Left colon (tissue), 2 donors: Measurements from ENCODE around the gene RAB24. TPM values are rescaled to one million over a fixed set of nuclear protein-coding genes. Genes with fewer than 3 reads are reported as not detected.
"Not testable (repeated sequence)": the region's sequence is repeated elsewhere in the genome, so short reads cannot be mapped to it uniquely, and the experiment has no call there.

Experiments
- ATAC-seq: fragments of 200-7000 bp; cut with Tn5 transposase; one replicate; pipeline ENCODE4 v1.9.1; 2020; ENCODE audit warnings: mild to moderate bottlenecking, moderate library complexity
- DNase-seq, 2 donors: peaks; one replicate each; pipeline ENCODE4 v3.0.0-alpha.2; 2020
- intact Hi-C, 2 donors: fragments of 100-400 bp; cut with DNase I in 1 of 2; cut with micrococcal nuclease in 1 of 2; formaldehyde crosslinking; loops; one replicate each; pipeline versions ENCODE4 v1.11.2 to v1.14.0; 2022; cut with DNase I, micrococcal nuclease
- total RNA-seq, 2 donors: library from RNA; stranded (reverse); fragmentation: NEBNext Ultra II Directional; extraction: Animal tissue kit (Norgen Biotek cat#: 25700); gene quantifications; one replicate each; pipeline ENCODE4 v1.2.1, GENCODE V29; 2021
- donor health status: DM: no; HTN: no; CAD: no.
- donor health status: DM: yes; HTN: yes; CAD: no.

The RAB24 gene
- total RNA-seq, 2 donors from 2014 or later: 30.4 to 34.5 TPM

DNA sequence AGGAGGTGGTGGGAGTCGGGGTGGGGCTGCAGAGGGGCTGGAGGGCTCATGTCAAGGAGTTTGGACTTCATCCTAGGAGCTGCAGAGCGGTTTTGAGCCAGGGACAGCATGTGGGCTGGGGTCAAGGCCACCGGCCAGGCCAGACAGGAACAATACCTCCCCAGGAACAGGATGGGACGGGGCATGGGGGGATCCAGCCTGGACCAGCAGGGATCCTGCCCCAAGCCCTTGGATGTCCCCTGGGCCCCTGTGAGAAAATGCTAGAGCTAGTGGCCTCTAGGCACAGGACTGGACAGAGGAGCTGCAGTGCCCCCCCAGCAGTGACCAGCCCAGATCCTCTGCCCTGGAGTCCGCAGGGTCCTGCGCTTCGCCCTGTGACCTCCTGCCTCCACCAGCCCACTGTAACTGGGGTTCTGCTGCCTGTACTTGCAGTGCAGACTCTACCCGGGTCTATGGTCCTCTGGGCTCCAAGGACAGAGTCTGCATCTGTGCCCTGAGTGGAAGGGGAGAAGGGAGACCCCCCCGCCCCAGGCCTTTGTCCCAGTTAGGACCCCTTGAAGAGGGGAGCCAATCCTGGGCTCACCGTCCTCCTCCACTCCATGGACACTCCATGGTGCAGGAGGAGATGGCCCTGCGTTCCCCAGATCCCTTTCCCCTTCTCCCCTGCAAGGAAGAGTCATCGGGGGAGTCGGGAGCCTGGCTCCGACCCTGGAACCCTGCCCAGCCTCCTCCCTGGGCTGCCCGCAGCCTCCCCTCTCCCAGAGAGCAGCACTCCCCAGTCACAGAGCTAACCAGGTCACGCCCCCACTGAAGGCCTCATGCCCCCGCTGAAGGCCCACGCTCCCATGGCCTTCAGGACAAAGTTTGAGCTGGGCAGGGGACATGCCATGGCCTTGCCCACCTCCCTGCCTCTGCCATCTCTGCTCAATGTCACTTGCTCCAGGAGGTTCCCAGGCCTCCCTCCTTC is 11.1 kb upstream of the RAB24 start:
- intact Hi-C loops: loop anchor here in 1 of 2 donors (5.0 to 10.0 kb wide), 2 partner anchors 50 to 138 kb away; no protein-coding TSS in a partner anchor
- DNase-seq (peak in 1 of 2 donors; percentile 22), ATAC-seq (no peak)

DNA sequence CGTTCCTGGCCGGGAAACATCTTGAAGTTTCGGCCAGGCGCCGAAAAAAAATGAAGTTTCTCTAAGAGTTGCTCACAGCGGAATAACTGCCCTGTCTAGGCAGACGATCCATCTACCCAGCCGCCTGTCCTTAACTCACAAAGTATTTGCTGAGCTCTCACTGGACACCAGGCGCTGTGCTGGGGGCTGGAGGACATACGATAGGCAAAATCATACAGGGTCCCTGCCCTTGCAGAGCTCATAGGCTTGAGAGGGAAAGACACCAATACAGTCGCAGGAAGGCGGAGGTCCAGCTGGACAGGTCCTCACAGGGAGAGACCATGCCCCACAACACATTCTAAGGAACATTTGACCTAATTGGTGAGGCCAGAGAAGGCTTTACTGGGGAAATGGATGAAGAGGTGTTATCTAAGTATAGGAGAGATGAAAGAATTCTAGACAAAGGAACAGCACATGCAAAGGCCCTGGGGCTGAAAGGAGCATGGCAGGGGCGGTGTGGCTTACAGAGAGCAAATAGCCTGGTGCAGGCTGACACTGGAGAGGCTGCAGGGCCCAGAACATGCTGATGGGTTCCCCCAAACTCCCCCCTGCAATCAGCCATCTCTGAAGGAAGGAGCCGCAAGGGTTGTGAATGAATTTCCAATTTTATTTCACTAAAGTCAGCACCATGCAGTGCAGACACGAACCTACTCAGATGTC is 10.2 kb upstream of the RAB24 start:
- ATAC-seq (no peak), DNase-seq (peak in 1 of 2 donors; percentile 23)

DNA sequence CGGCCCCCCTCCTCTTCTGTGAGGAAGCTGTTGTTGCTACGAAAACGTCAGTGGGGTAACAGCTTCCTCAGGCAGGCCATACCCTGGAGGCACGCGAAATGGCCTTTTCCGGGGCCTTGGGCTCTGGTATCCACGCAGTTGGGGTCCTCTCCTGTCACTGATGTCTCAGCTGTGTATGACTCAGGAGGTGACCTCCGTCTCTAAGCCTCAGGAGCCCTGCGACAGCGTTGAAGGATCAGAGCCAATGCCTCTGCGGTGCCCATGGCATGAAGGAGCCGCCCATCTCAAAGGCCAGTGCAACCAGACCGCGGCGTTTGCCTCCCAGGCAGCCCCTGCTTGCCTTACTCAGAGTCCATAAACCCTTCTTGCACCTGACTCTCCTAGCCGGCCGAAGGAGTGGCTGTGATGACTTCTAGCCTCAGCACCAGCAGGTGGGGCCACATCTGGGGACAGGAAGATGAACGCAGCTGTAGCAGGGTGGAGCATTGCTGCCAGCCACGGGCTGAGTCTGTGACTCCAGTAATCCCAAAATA is 9.2 kb upstream of the RAB24 start:
- intact Hi-C loops: loop anchor here in 1 of 2 donors (10.0 kb wide), 1 partner anchor 52 kb away; no protein-coding TSS in a partner anchor
- ATAC-seq (peak; percentile 48), DNase-seq (peak; percentile 66 to 76)

More for the DNA sequence above, 10.2 kb upstream of the RAB24 start:
- intact Hi-C loops: loop anchor here in 1 of 2 donors (10.0 kb wide), 1 partner anchor 51 kb away; no protein-coding TSS in a partner anchor

DNA sequence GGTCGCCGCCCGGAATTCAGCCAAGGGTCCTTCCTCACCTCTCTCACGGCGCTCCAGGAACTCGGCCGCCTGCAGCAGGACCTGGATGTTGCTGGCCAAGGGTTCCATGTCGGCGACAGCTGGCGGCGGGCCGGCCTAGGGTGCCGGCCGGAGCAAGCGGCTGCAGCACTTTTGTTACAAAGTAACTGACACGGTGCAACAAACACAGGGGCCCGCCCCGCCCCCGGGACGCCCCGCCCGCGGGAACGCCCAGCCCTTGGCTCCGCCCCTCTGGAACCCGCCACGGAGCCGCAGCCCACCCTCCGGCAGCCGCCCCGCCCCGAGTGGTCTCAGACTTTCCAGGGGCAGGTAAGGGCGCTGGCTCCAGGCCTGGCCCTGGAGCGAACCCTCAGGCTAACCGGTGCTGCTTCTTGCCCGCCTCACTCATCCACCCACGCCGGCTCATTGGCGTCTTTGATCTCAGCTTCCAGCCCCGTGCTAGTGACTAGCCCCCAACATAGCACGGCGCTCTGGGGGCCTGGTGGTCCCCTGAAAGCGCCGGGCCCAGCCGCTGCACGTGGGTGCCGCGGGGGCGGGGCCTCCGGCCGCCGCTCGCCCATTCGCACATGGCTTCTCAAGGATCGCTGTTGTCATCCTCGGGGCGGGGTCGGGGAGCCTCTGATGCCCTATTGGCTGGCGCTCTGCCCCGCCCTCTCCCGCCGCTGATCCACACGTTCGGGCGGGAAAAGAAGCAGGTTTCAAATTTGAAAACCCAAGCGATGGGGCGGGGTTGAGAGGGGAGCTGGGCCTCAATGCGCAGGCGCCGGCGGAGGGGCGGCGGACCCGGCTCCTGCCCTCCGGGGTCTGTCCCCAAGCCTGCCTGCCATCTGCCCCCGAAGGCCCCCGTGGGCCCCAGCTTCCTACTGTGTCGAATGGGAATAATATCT is 8.5 kb upstream of the RAB24 start, which contains the start of gene MXD3:
Gene MXD3 (minus strand): TSS at position 176 of the 926 bp plus-strand sequence. CDS start 68 bp downstream, at position 108.
- intact Hi-C loops: loop anchor here in 1 of 2 donors (10.0 kb wide), 1 partner anchor 53 kb away; no protein-coding TSS in a partner anchor
- ATAC-seq (peak; percentile 87), DNase-seq (peak; percentile 97 to 98)

DNA sequence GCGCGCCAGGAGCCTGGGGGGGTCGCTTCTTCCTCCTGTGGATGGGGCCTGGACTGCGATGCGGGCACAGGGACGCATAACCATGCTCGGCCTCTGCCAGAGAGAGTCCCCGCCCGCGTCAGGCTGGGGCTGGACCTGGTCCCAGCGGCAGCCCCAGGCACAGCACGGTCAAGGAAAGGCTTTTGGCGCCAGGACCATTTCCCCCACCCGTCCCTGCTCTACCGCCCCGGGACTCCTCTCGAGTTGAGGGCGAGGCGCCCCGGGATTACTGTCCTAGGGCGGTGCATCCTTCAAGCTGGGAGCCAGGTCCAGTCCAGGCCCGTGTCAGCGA is 7.8 kb upstream of the RAB24 start:
- peak; percentile 9 for ATAC-seq
- peak in 1 of 2 donors; percentile 38 for DNase-seq
- intact Hi-C loops: loop anchor here in 1 of 2 donors (10.0 kb wide), 1 partner anchor 53 kb away; no protein-coding TSS in a partner anchor

DNA sequence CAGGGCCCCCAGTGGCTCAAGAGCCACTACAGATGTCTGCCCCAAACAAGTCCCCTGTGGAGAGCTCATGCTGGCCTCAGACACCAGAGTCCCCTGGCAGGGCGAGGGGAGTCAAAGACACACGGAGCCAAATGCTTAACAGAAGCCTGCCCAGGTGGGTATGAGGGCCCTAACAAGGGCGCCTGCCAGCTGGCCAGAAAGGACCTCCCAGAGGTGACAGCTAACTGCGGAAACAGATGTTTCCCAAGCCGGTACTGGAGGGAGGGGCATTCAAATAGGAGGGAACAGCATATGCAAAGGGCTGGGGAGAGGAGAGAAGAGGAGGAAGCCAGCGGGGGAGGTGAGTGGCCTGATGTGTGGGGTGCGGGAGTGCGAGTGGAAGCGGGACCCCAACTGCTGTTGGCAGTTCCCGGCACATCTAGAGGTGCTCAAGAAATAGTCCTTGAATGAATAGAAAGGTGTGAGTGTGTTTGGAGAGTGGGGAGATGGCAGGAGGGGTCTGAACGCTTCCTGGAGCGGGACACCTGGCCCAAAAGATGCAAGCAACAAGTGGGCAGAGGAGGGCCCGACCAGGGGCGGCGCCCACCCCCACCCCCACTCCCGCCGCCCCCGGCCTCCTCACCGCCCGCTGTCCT is 7.4 kb upstream of the RAB24 start:
- DNase-seq: peak; percentile 37 to 71
- intact Hi-C loops: loop anchor here in 1 of 2 donors (10.0 kb wide), 1 partner anchor 54 kb away; no protein-coding TSS in a partner anchor
- peak; percentile 14 for ATAC-seq

DNA sequence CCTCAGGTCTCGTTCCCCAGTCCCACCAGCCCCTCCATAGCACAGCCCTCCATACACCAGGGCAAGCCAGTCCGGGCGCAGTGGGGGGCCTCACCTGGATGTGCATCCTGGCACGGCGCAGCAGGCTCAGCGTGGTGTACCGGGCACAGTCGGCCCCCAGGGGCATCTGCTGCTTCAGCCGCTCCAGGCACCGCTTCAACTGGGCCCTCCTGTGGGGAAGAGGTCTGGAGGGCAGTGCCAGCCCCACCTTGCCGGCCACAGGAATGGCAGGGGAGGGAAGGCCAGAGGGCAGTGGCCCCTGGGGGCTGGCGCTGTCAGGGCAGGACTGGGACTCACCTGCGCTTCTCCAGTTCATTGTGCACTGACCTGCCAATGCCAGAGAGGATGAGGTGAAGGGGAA is 6.8 kb upstream of the RAB24 start:
- no peak for ATAC-seq
- DNase-seq: peak in 1 of 2 donors; percentile 34
- intact Hi-C loops: loop anchor here in 1 of 2 donors (10.0 kb wide), 1 partner anchor 54 kb away; no protein-coding TSS in a partner anchor

DNA sequence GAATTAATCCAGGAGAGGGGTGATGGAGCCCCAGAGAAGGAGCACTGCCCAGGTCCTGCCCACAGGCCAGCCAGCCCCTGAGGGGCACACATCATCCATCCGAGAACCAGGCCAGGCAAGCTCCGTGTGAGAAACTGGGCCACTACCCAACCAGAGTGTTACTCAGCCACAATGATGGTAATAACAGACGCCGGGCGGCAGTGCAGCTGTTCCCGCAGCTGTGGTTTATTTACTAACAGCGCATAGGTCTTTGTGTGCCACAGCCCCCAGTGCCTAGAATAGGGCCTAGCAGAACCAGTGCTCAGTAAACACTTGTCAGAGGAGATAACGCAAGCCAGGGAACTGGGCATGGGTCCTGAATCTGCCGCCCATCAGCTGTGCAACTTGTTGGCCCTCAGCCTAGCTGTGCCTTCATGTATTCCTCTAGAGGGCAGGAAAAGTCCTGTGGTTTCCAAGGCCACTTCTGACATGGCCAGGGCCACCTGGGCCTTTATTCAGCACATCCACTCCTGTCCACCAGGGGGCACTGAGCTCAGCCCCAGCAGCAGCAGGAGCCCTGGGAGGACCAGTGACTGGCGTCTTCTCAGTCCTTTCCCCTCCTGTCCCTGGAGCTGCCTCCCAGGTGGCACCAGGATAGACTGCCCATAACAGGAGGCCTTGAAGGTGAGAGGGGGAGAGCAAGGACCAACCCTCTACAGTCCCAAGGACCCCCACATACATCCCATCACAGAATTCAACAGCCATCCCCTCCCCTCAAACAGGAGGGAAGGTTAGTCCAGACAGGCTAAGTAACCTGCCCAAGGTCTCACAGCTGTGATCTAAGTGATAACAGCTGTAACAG is 6.1 kb upstream of the RAB24 start:
- DNase-seq (peak; percentile 74 to 78), ATAC-seq (peak; percentile 36)
- intact Hi-C loops: loop anchor here in 1 of 2 donors (10.0 kb wide), 1 partner anchor 55 kb away; no protein-coding TSS in a partner anchor

- ATAC-seq (no peak), DNase-seq (no peak)
- intact Hi-C loops: no loop called here
Observed at GRCh38 chr5:177308740-177309139, 5.2 kb upstream of the RAB24 start.

- DNase-seq (peak in 1 of 2 donors; percentile 28), ATAC-seq (no peak)
- intact Hi-C loops: no loop called here
Observed at GRCh38 chr5:177307544-177308363, 4.2 kb upstream of the RAB24 start.

- ATAC-seq (no peak), DNase-seq (peak in 1 of 2 donors; percentile 27)
- intact Hi-C loops: no loop called here
Observed at GRCh38 chr5:177306674-177307543, 3.4 kb upstream of the RAB24 start.

GRCh38 chr5:177306103-177306640 is 2.7 kb upstream of the RAB24 start:
- intact Hi-C loops, DNase-seq, ATAC-seq: not testable (repeated sequence)

GRCh38 chr5:177304392-177305119 is 1.0 kb upstream of the RAB24 start:
- DNase-seq: peak; percentile 85 to 88
- intact Hi-C loops: no loop called here
- peak; percentile 62 for ATAC-seq

DNA sequence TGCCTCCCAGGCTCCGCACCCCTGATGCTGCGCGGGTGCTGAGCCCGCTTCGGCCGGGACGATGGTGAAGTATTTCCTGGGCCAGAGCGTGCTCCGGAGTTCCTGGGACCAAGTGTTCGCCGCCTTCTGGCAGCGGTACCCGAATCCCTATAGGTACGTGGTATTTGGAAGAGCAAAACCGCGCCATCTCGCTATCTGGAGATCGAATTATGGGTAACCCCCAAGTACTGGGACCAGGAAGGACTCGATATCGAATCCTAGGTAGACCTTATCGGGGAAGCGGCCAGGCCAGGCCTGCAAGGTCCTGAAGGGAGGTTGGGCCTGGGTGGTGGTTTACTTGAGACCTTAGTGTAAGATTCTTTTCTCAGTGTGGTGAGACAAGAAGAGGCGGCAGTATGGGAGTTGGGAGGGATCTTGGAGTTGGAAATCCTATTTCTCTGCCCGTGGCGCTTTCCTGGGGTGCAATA is 439 bp upstream of the RAB24 start:
- intact Hi-C loops: no loop called here
- DNase-seq: peak in 1 of 2 donors; percentile 57
- ATAC-seq: peak; percentile 9
